GM18867 (cell line): ENCODE data around the gene ARHGAP32.
"Not testable (repeated sequence)": the region's sequence is repeated elsewhere in the genome, so short reads cannot be mapped to it uniquely, and the experiment has no call there.

Source experiments
- ATAC-seq: cut with Tn5 transposase; IDR thresholded peaks from one replicate; pipeline ENCODE4 v1.9.1; 2021; ENCODE audit warnings: mild to moderate bottlenecking, moderate library complexity; ENCODE audit not compliant: unreplicated experiment

Gene ARHGAP32

DNA sequence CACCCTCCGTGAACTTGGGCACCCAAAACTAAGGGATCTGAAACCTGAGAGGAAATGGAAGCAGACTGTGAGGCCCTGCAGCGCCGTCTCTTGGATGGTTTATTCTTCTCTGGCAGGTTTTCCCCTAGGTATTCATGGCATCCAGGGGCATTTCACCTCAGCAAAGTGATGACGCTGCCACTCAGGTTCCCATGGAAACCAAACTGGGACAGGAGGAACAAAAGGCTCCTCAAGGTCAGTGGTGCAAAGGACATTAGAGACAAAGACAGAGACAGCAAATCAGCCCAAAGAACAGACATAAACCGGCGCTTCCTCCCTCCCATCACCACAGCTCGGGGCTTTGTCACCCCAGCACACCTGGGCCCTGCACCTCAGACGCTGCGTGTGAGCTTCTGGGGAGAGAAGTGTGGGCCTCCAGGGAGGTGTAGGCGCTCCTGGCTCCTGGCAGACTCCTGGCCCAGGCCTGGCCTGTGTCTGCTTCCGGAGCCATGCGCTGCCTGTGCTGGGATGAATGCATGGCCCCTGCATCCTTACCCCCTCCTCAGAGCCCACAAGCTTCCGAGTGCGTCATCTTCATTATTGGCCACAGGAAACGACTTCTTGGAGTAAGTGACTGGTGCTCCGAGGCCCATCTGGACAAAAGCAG lies 255.4 kb downstream of the ARHGAP32 start:
- no peak for ATAC-seq

DNA sequence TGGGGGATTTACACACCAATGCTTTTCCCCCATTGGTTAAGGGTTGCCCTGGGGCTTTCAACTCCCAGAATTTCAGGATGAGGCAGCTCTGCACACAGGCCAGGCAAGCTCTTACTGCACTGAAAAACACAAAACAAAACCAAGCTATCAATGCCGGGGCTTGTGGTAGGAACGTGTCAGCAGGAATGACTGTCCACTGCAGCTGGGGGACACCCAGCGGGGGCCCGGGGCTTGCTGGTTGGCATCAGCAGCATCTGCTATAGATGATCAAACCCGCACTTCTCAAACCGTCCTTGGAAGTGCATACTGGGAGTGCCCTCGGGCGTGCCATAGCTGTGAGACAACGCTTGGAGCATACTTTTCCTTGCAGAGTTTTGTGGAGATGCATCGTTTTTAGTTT lies 257.2 kb downstream of the ARHGAP32 start:
- no peak for ATAC-seq

DNA sequence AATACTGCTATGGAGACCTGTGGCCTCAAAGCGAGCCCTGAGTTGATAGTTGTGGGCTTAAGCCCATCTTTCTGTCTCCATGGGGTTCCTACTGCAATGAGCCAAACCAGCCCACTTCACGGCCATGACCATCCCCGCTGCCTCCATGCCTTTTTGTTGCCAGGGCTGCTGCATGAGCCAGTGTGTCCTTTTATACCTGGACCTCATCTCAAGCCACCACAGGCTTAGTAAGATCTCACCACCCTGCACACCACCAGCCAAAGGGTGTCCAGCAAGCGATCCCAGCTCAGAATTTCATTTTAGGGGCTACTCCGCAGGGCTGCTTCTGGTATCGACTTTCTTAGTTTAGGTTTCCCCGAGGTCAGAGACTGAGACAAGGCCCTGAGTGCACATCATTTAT lies 257.8 kb downstream of the ARHGAP32 start:
- ATAC-seq = no peak

DNA sequence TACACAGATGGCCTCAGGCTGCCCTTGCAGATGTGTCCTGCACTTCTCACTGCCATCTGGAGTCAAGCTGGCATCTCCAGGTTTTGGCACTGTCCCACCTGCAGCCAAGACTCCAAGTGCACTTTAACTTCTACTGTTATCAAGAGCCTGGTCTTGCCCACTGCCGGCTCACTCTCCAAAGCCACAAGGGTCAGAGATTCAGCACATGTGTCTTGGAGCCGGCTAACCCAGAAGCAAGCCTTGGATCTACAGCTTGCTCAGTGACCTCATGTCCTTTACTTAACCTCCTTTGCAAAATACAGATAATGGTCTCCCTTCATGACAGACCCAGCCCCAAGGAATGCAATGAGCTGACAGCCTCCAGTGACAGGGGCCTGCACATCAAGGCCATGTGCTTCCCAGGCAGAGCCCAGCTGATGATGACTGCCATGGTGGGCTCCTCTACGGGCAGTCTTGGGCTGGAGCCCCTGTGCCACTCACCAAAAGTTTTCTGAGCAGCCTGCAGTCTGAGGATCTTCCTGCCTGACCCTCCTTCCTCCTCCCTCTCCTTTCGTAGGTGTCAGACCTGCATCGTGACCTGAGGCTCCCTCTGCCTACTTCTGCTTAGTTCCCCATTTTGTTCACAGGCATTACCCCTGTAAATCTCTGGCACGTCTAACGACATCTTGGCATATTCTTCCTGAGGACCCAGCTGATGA lies 258.5 kb downstream of the ARHGAP32 start:
- no peak for ATAC-seq

DNA sequence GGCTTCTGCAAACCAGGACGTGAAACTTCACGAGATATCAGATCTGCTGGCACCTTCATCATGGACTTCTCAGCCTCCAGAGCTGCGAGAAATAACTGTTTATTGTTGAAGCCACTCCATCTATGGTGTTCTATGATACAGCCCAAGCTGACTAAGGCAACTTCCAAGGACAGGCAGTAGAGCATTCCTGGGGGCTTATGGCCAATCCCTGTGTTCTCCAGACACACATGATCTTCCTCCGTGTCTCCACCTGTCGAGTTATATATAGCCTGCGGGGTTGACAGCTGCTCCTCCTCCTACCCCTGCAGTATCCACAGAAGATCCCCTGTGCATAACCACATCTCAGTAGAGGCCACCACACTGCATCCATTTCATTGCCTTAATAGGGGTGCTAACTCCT lies 260.5 kb downstream of the ARHGAP32 start:
- no peak for ATAC-seq

DNA sequence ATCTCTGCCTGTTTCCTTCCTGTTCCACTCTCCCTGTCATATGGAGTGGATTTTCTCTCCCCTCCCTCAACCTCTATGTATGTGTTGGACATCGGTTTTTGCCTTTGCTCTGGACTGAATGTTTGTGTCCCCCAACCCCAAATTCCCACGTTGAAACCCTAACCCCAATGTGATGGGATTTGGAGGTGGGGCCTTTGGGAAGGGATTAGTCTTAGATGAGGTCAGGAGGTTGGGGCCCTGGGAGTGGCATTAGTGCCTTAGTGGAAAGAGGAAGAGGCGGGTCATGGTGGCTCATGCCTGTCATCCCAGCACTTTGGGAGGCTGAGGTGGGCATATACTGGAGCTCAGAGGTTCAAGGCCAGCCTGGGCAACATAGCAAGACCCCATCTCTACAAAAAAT lies 261.1 kb downstream of the ARHGAP32 start:
- no peak for ATAC-seq

DNA sequence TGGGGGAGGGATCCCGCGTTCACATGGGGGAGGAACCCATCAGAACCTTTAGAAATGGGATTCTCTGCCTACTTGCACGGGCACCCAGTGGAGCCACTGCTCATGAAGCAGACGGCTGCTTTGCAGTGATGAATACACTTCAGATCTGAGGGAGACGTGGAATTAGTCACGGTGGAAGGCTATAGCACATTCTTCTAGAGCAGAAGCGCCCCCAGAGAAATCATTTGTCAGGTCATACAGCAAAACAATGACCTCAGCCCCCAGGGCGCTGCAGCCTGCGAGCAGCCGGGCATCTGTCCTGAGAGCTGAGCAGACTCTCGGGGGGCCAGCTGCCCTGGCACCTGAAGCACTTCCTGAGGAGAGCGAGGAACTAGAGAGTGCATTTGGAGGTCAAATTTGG lies 262.1 kb downstream of the ARHGAP32 start:
- ATAC-seq = no peak

DNA sequence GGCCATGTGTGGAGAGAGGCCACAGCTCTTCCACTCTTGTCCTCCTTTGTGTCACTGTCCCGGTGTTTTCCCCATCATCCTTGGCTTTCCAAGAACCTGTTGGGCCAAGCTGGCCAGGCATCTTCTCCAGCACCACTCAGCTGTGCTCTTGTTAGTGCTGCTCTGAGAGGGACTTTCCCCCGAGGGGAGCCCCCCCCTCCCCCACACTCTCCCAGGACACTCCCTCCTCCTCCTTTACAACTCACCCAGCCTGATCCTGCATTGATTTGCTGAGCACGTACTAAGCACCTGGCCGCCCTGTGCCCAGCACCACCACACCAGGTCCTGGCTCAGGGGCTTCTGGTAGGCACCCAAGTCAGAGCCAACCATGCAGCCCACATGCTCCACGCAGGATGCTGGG lies 262.7 kb downstream of the ARHGAP32 start:
- ATAC-seq = no peak

DNA sequence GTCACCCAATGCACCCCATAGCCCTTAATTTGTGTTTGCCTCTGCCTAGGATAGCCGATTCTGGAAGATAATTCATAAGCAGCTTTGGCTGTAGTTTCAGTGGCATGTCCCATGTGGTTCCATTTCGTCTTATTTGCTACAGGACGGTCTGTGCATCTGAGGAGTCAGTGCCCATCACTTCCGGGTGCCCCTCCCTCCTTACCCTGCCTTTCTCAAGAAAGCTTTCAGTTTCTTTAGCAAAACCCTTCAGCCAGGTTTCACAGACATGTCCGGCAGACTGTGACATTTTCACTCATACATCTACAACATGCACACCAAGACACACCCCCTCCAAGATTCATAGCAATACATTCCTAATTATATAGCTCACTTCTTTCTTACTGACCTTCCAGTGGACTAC lies 263.7 kb downstream of the ARHGAP32 start:
- peak; percentile 100 for ATAC-seq

DNA sequence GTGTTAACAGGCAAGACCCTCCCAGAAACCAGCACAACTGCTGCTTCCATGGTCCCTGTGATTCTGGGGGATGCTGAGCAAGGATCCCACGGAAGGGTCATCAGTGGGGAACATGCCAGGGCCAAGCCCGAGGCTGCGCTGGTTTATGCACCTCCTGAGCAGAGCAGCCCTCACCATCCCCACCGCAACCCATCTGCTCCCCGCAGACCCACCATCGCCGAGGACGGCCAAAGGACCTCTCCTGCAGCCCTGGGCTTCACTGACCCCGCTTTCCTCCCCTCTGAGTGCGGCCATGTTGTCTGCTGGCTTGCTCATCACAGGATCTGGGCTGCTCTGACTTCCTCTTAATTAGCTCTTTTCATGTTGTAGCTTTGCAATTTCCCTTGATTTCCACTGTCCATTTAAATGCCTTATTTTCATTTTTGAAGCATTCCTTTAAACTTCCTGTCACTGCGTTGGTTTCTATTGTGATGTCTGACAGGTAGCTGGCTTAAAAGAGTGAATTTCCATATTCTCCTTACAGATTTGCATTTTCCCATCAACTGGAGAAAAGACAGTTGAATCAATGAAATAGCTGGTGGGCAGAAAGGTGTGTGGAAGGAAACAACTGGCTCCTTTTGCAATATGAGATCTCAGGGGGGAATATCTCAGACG lies 264.3 kb downstream of the ARHGAP32 start:
- no peak for ATAC-seq

DNA sequence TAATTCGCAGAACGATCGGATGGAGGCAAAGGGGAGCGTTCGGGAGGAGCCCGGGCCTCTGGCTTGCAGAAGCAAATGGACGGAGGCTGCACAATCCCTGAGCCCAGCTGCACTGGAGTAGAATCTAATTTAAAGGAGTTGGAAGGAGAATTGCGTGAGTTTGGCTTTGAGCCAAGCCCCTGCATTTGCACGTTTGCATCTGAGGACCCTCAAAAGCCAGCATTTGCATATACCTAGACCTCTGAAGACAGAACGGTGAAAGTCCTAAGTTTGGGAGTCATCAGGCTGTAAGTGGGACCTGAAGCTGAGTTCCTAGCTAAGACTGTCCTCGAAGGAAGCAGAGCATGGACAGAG lies 265.0 kb downstream of the ARHGAP32 start:
- ATAC-seq = no peak

DNA sequence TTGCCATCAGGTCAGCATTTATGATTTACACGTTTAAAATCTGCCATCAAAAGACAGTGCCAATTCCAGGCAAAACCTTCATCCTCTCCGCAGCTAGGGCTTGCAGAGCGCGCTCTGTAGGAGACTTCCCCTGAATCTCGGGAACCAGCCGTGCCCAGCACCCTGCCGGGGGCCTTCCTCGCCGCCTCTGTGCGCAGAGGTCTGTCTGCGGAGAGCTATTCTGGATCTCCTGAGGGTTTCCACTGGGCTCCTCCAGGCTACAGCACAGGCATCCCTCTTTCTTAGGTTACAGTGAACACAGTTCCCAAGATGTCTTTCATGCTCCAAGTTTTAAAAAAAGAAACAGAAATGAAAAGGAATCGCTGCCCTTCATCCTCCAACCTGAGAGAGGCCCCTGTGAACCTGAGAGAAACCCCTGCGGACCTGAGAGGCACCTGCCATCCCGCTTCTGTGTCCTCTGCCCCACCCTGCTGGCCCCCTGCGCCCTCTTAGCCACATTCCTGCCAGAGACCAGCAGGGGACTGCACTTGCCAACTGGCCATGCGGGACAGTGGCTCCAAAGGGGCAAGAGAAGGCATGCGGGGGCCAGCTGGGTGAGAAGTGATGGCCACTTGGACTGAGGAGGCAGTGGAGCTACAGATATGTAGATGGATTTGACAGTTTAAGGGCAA lies 265.6 kb downstream of the ARHGAP32 start:
- no peak for ATAC-seq

DNA sequence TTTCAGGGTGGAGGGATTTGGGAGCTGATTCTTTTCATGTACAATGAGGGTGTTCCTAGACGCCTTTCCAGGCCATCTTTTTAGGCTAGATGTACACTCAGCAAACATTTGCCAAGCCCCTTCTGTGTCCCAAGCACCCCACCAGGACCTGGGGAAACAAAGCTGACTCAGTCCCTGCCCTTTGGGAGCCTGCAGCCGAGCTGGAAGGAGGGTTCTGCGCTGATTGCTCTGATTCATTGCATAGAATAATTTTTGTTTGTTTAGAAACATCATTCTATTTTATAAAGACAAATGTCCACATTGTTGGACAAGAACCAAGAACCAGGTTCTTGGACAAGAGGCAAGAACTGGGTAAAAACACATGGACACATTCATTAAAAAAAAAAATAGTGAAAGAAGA lies 266.1 kb downstream of the ARHGAP32 start:
- ATAC-seq = no peak

DNA sequence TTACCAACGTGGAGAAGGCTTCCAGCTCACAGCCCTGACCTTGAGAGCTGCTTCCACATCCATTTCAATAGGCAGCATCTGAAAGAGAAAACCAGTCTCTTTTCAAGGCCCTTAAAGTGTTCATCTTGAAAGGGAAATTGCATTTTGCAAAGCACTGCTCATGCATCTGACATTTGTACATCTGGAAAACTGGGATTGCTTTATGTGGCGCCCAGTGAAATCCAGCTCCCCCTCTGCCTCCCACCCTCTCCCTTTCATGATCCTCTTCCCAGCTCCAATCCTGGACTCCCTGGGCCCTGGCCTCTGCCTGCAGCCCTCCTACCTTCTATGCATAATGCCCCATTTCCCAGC lies 266.9 kb downstream of the ARHGAP32 start:
- ATAC-seq = no peak

DNA sequence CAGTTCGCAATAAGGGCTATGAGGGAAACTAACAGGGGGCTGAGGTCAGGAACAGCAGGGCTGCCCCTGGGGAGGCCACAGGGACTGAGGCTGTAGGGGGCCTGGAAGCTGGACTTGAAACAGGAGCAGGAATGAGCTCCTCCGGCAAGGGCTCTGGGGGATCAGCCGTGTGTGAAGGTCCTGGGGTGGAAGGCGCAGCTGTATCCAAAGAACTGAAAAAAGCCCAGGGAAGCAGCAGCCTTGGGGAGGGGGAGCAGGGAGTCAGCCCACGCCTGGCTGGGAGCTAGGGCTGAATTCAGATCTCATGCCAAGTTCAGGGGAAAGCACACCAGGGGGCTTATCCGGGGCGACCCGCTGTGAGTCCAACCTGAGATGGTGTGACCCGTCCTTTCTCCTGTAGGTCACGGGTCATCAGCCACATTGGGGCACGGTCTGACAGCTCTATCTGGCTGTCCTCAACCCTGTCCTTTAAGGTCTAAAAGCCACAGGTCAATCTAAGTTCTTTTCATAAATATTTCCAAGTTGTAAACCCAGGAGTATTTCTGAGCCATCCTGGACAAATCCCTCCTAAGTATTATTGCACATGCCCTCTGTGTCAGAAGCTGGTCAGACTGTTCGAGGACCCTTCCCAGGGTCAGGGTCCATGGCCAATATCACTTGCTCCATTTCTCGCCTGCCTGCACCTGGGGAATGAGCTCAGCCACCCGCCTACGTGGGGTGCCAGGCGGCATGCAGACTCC lies 267.4 kb downstream of the ARHGAP32 start:
- ATAC-seq = no peak

DNA sequence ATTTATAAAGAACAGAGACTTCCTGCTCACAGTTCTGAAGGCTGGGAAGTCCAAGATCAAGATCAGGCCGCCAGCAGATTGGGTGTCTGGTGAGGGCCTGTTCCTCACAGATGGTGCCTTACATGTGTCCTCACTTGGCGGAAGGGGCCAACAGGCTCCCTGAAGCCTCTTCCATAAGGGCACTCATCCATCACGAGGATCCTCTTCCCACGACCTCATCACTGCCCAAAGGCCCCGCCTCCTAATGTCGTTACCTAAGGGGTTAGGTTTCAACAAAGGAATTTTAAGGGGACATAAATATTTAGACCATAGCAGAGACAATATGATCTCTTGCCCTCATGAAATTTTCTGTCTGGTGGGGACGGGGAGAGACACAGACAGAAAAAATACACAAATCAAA lies 268.0 kb downstream of the ARHGAP32 start:
- ATAC-seq = no peak

DNA sequence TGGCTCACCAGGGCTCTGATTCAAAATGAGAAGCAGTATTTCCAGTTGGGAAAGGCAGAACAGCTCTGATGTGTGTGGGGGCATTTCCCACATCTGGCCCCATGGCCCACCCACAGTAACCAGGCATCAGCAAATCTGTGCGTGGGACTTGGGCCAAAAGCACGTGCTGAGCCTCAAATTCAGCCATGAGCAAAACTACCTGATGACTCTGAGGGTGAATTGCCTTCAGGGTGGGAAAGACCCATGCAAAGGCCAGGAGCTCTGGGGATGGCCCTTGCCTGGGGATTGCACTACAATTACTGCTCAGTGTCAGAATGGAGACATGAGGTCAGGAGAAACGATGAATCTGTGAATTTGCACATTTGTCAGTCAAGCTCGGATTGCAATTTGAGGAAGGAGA lies 270.3 kb downstream of the ARHGAP32 start:
- no peak for ATAC-seq

DNA sequence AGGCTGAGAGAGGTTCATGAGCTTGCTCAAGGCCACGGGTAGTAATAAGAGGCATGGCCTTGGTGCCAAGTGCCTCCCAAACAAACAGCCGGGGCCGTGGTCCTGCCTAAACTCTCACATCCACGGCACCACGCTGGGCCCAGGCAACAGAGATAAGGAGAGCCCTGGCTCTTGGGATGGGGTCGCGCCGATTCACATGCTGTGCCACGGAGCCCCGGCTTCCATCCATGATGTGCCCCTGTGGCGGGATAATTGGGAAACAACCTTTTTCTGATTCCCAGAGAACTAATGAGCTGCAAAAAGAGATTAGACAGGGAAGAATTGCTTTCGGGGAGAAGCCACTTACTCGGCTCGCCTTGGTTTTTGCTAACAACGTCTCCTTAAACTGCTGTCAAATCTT lies 271.5 kb downstream of the ARHGAP32 start:
- ATAC-seq = no peak

DNA sequence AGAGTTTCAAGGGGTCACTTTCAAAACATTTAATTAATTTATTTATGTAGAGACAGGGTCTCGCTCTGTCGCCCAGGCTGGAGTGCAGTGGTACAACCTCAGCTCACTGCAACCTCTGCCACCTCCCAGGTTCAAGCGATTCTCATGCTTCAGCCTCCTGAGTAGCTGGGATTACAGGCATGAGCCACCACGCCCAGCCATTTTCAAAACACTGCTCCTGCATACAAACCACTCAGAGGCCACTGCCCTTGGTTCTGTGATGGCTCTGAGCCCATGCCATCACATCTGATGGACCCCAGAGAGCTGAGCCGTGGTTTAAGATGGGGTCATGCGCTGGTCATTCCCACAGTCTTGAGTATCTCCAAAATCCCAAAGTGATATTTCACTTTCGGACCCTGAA lies 272.5 kb downstream of the ARHGAP32 start:
- not testable (repeated sequence) for ATAC-seq

DNA sequence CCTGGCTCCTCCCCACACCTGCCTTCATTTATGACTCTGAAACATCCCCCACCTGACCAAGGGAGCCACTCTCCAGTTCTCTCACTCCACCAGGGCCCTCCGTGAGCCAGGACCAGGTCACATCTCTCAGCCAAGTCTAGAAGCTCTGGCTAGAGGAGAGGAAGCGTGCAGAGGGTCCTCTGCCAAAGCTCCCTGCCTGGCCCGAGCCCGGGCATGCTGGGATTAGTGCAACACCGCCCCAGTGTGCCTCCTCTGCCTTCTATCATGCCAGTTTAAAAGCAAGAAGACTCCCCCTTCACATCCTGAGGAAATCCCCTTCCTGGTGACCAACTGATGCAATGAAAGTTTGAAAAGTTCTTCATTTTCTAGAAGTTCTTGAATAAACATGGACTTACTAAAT lies 272.9 kb downstream of the ARHGAP32 start:
- no peak for ATAC-seq

DNA sequence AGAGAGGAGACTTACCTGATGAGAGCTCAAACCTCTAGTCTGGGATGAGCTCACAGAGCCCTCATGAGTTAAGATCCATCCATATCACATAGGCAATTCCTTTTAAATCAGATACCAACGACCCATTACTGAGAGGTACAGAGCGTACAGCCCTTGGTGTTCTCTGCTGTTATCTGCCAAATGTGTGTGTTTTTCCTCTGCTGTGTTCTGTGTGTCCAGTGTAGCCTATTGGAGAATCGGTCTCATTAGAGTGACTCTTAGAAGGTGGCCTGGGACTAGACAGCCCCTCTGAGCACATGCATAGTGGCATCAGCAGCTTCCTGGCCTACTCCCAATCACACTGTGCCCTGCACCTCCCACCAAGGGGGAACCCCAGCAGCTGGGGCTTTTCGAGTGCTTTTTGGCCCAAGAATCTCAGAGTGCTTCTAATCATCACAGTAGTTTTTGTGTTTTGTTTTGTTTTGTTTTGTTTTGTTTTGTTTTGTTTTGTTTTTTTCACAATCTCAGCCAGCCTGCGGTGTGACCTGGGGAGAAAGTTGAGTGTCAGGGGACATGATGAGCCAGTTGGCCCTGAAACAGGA lies 274.9 kb downstream of the ARHGAP32 start:
- peak; percentile 48 for ATAC-seq
